Measurements from ENCODE around the gene ZSWIM6.
"Not testable (repeated sequence)": the region's sequence is repeated elsewhere in the genome, so short reads cannot be mapped to it uniquely, and the experiment has no call there.

The ZSWIM6 gene

GRCh38 chr5:61407706-61408270 is 75.7 kb downstream of the ZSWIM6 start:
- no peak for DNase-seq (ENCODE audit: low spot score)

GRCh38 chr5:61408476-61409168 is 76.6 kb downstream of the ZSWIM6 start:
- peak; percentile 98 for DNase-seq (ENCODE audit: low spot score)

GRCh38 chr5:61409568-61409967 is 77.5 kb downstream of the ZSWIM6 start:
- peak; percentile 87 for DNase-seq (ENCODE audit: low spot score)

- DNase-seq (ENCODE audit: low spot score): no peak
Observed at GRCh38 chr5:61410811-61411210, 78.8 kb downstream of the ZSWIM6 start.

GRCh38 chr5:61412361-61412760 is 80.3 kb downstream of the ZSWIM6 start:
- no peak for DNase-seq (ENCODE audit: low spot score)

GRCh38 chr5:61413205-61413604 is 81.1 kb downstream of the ZSWIM6 start:
- DNase-seq (ENCODE audit: low spot score): not testable (repeated sequence)

GRCh38 chr5:61414806-61415205 is 82.7 kb downstream of the ZSWIM6 start:
- no peak for DNase-seq (ENCODE audit: low spot score)

GRCh38 chr5:61416010-61416409 is 84.0 kb downstream of the ZSWIM6 start:
- DNase-seq (ENCODE audit: low spot score): no peak

GRCh38 chr5:61416420-61416819 is 84.4 kb downstream of the ZSWIM6 start:
- DNase-seq (ENCODE audit: low spot score): no peak

GRCh38 chr5:61417340-61417739 is 85.3 kb downstream of the ZSWIM6 start:
- DNase-seq (ENCODE audit: low spot score): no peak

GRCh38 chr5:61417851-61418250 is 85.8 kb downstream of the ZSWIM6 start:
- DNase-seq (ENCODE audit: low spot score): no peak

- no peak for DNase-seq (ENCODE audit: low spot score)
Observed at GRCh38 chr5:61419106-61419505, 87.0 kb downstream of the ZSWIM6 start.

GRCh38 chr5:61420016-61420415 is 88.0 kb downstream of the ZSWIM6 start:
- DNase-seq (ENCODE audit: low spot score): no peak

- not testable (repeated sequence) for DNase-seq (ENCODE audit: low spot score)
Observed at GRCh38 chr5:61421262-61421661, 89.2 kb downstream of the ZSWIM6 start.

GRCh38 chr5:61423487-61424145 is 91.6 kb downstream of the ZSWIM6 start:
- no peak for DNase-seq (ENCODE audit: low spot score)

- DNase-seq (ENCODE audit: low spot score): no peak
Observed at GRCh38 chr5:61425918-61426317, 93.9 kb downstream of the ZSWIM6 start.

- no peak for DNase-seq (ENCODE audit: low spot score)
Observed at GRCh38 chr5:61429906-61430305, 97.8 kb downstream of the ZSWIM6 start.

- DNase-seq (ENCODE audit: low spot score): no peak
Observed at GRCh38 chr5:61431923-61432620, 100.0 kb downstream of the ZSWIM6 start.

- DNase-seq (ENCODE audit: low spot score): no peak
Observed at GRCh38 chr5:61435368-61435767, 103.3 kb downstream of the ZSWIM6 start.

GRCh38 chr5:61438298-61438970 is 106.4 kb downstream of the ZSWIM6 start:
- DNase-seq (ENCODE audit: low spot score): no peak

- DNase-seq (ENCODE audit: low spot score): no peak
Observed at GRCh38 chr5:61440086-61440485, 108.0 kb downstream of the ZSWIM6 start.

GRCh38 chr5:61440596-61440995 is 108.5 kb downstream of the ZSWIM6 start:
- DNase-seq (ENCODE audit: low spot score): no peak

All from SW480 (cell line).